DMS79 (cell line): ENCODE results near the gene MTMR10.
A peak's percentile ranks its signal among the peaks of the same experiment; 100 is the strongest.

Experiments
- DNase-seq: peaks from one replicate; lab custom pipeline; 2025; lab: John Stamatoyannopoulos, UW

Gene MTMR10

GRCh38 chr15:31013863-31014607, 22.6 kb upstream of the MTMR10 start:
- no peak for DNase-seq

GRCh38 chr15:31012455-31012854, 21.0 kb upstream of the MTMR10 start:
- no peak for DNase-seq

GRCh38 chr15:31010036-31010435, 18.6 kb upstream of the MTMR10 start:
- no peak for DNase-seq

GRCh38 chr15:31005660-31006059, 14.2 kb upstream of the MTMR10 start:
- no peak for DNase-seq

GRCh38 chr15:31004220-31004733, 12.8 kb upstream of the MTMR10 start:
- DNase-seq, result peak; percentile 10

- DNase-seq, result no peak
Observed at GRCh38 chr15:31001702-31002101, 10.3 kb upstream of the MTMR10 start.

- no peak for DNase-seq
Observed at GRCh38 chr15:30999729-31000128, 8.3 kb upstream of the MTMR10 start.

- DNase-seq, result no peak
Observed at GRCh38 chr15:30997270-30997669, 5.8 kb upstream of the MTMR10 start.

GRCh38 chr15:30992249-30992864, 929 bp upstream of the MTMR10 start:
- no peak for DNase-seq

- DNase-seq, result no peak
Observed at GRCh38 chr15:30990446-30991254, 778 bp downstream of the MTMR10 start.

GRCh38 chr15:30990036-30990435, 1.4 kb downstream of the MTMR10 start:
- no peak for DNase-seq

- DNase-seq, result no peak
Observed at GRCh38 chr15:30985081-30985531, 6.3 kb downstream of the MTMR10 start.

- no peak for DNase-seq
Observed at GRCh38 chr15:30984542-30984941, 6.9 kb downstream of the MTMR10 start.

GRCh38 chr15:30984118-30984517, 7.3 kb downstream of the MTMR10 start:
- no peak for DNase-seq

GRCh38 chr15:30979457-30979856, 12.0 kb downstream of the MTMR10 start:
- DNase-seq, result no peak

- no peak for DNase-seq
Observed at GRCh38 chr15:30978328-30978727, 13.1 kb downstream of the MTMR10 start.

GRCh38 chr15:30974112-30974511, 17.3 kb downstream of the MTMR10 start:
- DNase-seq, result no peak

GRCh38 chr15:30973379-30973778, 18.0 kb downstream of the MTMR10 start:
- no peak for DNase-seq

- no peak for DNase-seq
Observed at GRCh38 chr15:30969724-30970123, 21.7 kb downstream of the MTMR10 start.

- no peak for DNase-seq
Observed at GRCh38 chr15:30963681-30964080, 27.7 kb downstream of the MTMR10 start.

GRCh38 chr15:30962659-30963058, 28.8 kb downstream of the MTMR10 start:
- no peak for DNase-seq

- DNase-seq, result peak; percentile 4
Observed at GRCh38 chr15:30962079-30962478, 29.3 kb downstream of the MTMR10 start.

- DNase-seq, result no peak
Observed at GRCh38 chr15:30958219-30958618, 33.2 kb downstream of the MTMR10 start.
